Ovary (tissue), 9 donors: ENCODE measurements around the gene VPS13A. TPM values are rescaled to one million over a fixed set of nuclear protein-coding genes. Genes with fewer than 3 reads are reported as not detected.
A peak's percentile ranks its signal among the peaks of the same experiment; 100 is the strongest.

ENCODE experiments used
- DNase-seq, 5 donors: peaks; one replicate each; pipeline ENCODE4 v3.0.0-alpha.2; 2019 to 2020
- H3K27ac ChIP-seq, 2 donors: fragments of 200-600 bp; one replicate each; pipeline versions ENCODE4 v1.5.1 to v1.8.0; 2019 to 2022
- H3K27me3 ChIP-seq: fragments of 200-600 bp; one replicate; pipeline ENCODE4 v1.8.0; 2022
- H3K36me3 ChIP-seq: fragments of 200-600 bp; sonication (generic); one replicate; pipeline ENCODE4 v1.5.1; 2019
- H3K4me1 ChIP-seq: one replicate; pipeline ENCODE4 v1.8.1; 2013; ENCODE audit warnings: mild to moderate bottlenecking, moderate library complexity; ENCODE audit not compliant: insufficient read depth
- H3K4me3 ChIP-seq: fragments of 200-600 bp; sonication (generic); one replicate; pipeline ENCODE4 v1.5.1; 2017
- H3K9me3 ChIP-seq, 2 donors: fragments of 200-600 bp in 1 of 2; sonication (generic) in 1 of 2; one replicate each; pipeline versions ENCODE4 v1.5.1 to v1.8.1; 2013 to 2019; ENCODE audit warnings: mild to moderate bottlenecking in 1 of 2, moderate library complexity in 1 of 2
- EP300 ChIP-seq: sonication (generic); formaldehyde crosslinking; IDR thresholded peaks from one replicate; pipeline ENCODE4 v1.6.1; 2017; ENCODE audit warnings: antibody characterized with exemption
- POLR2A ChIP-seq: fragments of 450-650 bp; IDR thresholded peaks from one replicate; pipeline ENCODE4 v1.6.1; 2017; ENCODE audit warnings: antibody characterized with exemption, mild to moderate bottlenecking, moderate library complexity
- WGBS, 3 donors: extraction: QIAGEN DNeasy Blood & Tissue Kit in 1 of 3; methylation state at CpG; one replicate each; pipeline versions ENCODE4 v1.1.5 to v1.1.7; 2013 to 2017; 5-methylcytosine and 5-hydroxymethylcytosine counted together
- intact Hi-C, 4 donors: fragments of 100-400 bp; cut with DNase I; formaldehyde crosslinking; loops; one replicate each; pipeline versions ENCODE4 v1.11.0 to v1.15.1; 2022 to 2023
- polyA plus RNA-seq, 2 donors: library from polyadenylated mRNA; stranded (reverse); fragments of 200-250 nt in 1 of 2; fragments of 350-450 nt in 1 of 2; fragmentation: Illumina TruSeq in 1 of 2; extraction: RNeasy Lipid Tissue Mini Kit (QIAGEN cat#74804) in 1 of 2; gene quantifications; one replicate each; pipeline ENCODE4 v1.2.3, GENCODE V29; 2013 to 2014
- total RNA-seq, 7 donors: library from RNA; depleted of rRNA in 2 of 7; stranded (reverse); fragments of >200 nt in 2 of 7; fragmentation: NEBNext Ultra II Directional in 3 of 7; extraction: Animal tissue kit (Norgen Biotek cat#: 25700) in 3 of 7; gene quantifications; one replicate each; pipeline versions ENCODE4 v1.1.0 to v1.2.4, GENCODE V29; 2016 to 2023
- TF ChIP-seq, protein P1 (sequence below), 3 donors: fragments of 450-650 bp in 2 of 3; fragments of 200-600 bp in 1 of 3; IDR thresholded peaks; one replicate each; pipeline versions ENCODE4 v1.5.1 to v1.8.0; 2016 to 2022; ENCODE audit warnings: antibody characterized with exemption in 3 of 3, mild to moderate bottlenecking in 1 of 3
- donor health status: DM: no; HTN: no; CAD: no; lungs with moderate emphysema.
- donor health status: DM: no; HTN: no; CAD: no.
- donor health status: Bipolar disorder and iron deficiency.
- donor health status: DM: yes; HTN: yes; CAD: no.
- donor health status: DM: no; HTN: no; CAD: no.
- donor health status: DM: yes; HTN: yes; CAD: no.

VPS13A gene
- total and polyA plus RNA-seq, 9 donors: 3.5 to 46.6 (median 13.5) TPM

DNA sequence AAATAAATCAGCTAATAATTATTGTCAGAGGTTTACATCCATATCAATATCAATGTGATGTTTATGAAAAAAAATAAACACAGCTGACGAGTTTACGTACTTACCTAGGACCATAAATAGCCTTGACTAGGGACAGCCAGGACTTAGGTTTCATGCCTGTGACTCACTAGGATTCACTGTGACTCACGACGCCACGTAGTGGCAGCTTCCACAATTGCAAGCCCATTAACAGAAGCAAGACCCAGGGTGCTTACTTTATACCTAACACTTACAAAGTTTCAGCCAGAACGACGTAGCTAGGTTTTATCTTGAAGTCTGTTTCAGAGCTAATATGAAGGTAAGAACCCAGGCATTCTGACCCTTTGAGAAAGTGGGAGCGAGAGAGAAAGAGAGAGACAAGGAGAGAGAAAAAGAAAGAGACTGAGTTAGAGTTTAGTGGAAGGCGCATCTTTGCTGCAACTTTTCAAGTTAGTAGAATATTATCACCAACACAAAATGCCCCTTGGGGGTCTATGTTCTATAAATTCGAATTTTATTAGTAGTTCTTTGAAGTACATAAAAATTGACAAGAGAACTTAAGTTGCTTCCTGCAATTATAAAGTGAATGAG lies 279.6 kb downstream of the VPS13A start:
- 18 to 19% (median 18%) methylated on average over 10 of the region's 10 CpGs for WGBS, 3 donors
- intact Hi-C loops: loop anchor here in 2 of 4 donors (5.0 to 10.0 kb wide), 2 partner anchors 190 to 298 kb away; partner anchors contain the start of gene GNA14 (in 1 of the 2)
- Histone ChIP-seq H3K27me3 (no peaks in the 10 kb centered on the region), H3K4me1 (peaks cover 5% of the 10 kb centered on the region), H3K36me3 (no peaks in the 10 kb centered on the region), H3K4me3 (no peak overlapping the region), H3K9me3 (no peaks in the 10 kb centered on the region), H3K27ac (no peak overlapping the region)
- DNase-seq: peak; percentile 72 to 91 (median 85)
- TF ChIP-seq EP300: no peak
- TF ChIP-seq, protein P1, sequence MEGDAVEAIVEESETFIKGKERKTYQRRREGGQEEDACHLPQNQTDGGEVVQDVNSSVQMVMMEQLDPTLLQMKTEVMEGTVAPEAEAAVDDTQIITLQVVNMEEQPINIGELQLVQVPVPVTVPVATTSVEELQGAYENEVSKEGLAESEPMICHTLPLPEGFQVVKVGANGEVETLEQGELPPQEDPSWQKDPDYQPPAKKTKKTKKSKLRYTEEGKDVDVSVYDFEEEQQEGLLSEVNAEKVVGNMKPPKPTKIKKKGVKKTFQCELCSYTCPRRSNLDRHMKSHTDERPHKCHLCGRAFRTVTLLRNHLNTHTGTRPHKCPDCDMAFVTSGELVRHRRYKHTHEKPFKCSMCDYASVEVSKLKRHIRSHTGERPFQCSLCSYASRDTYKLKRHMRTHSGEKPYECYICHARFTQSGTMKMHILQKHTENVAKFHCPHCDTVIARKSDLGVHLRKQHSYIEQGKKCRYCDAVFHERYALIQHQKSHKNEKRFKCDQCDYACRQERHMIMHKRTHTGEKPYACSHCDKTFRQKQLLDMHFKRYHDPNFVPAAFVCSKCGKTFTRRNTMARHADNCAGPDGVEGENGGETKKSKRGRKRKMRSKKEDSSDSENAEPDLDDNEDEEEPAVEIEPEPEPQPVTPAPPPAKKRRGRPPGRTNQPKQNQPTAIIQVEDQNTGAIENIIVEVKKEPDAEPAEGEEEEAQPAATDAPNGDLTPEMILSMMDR (IDR thresholded peaks at IDR 0.05): peak; percentile 75 to 91 (median 79)

DNA sequence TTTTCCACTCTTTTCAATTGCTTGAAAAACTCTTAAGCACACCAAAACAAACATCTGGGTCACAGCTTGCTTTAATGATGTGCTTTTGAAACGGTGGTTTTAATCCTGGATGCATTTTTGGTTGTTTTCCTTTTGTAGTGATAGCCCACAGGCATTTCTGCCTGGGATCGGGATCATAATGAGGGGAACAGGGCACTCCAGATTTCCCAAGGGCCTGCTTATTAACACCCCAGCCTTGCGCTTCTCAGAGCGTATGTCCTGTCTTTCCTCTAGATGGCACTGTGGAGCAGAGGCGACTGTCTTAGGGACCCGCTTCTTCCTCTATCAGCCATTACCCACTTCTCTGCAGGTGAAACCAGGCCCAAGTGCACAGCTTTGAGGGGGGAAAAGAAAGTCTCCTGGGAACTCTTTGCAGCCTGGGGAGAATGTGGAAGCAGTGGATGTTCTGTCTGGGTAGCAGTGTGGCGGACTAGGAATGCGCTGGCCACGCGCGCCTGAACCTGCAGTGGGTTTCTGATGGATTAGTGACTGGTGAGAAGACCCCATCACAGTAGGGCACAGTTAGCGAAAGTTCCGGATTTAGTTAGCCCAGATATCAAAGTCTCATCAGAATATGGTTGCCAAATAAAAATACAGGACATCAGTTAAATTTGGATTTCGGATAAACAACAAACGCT lies 280.7 kb downstream of the VPS13A start:
- H3K36me3 ChIP-seq: no peaks in the 10 kb centered on the region
- WGBS, 3 donors: 46 to 58% (median 55%) methylated on average over 15 of the region's 15 CpGs
- TF ChIP-seq, protein P1 (IDR thresholded peaks at IDR 0.05): peak; percentile 67 to 76 (median 74)
- TF ChIP-seq POLR2A: no peak
- intact Hi-C loops: loop anchor here in 2 of 4 donors (5.0 to 10.0 kb wide), 2 partner anchors 189 to 297 kb away; partner anchors contain the start of gene GNA14 (in 1 of the 2)
- H3K4me3 ChIP-seq: no peak overlapping the region
- H3K27ac ChIP-seq: peak overlapping the region in 1 of 2 donors; percentile 30
- H3K4me1 ChIP-seq: peaks cover 5% of the 10 kb centered on the region
- H3K9me3 ChIP-seq: no peaks in the 10 kb centered on the region
- DNase-seq: peak; percentile 55 to 71 (median 64)
- H3K27me3 ChIP-seq: no peaks in the 10 kb centered on the region

DNA sequence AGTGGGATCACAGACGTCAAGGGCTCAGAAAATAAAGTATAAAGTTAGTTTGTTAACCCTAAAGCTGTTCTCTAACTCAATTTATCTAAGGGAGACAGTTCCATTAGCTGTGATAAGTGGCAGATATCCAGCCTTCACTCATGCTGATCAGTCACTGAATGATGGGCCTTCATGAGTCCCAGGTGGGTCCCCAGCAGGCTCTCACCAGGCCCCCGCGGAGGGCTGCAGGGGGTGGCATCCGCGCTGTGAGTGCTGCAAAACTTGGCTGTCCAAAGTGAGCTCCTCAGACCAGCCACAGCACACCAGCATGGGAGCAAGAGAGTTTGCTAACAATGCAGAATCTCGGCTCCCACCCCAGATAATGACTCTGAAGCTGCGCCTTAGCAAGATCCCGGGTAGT lies 283.6 kb downstream of the VPS13A start:
- 85 to 88% (median 87%) methylated on average over 8 of the region's 8 CpGs for WGBS, 3 donors
- TF ChIP-seq EP300 (no peak), POLR2A (no peak)
- TF ChIP-seq, protein P1 (IDR thresholded peaks at IDR 0.05): no peak

DNA sequence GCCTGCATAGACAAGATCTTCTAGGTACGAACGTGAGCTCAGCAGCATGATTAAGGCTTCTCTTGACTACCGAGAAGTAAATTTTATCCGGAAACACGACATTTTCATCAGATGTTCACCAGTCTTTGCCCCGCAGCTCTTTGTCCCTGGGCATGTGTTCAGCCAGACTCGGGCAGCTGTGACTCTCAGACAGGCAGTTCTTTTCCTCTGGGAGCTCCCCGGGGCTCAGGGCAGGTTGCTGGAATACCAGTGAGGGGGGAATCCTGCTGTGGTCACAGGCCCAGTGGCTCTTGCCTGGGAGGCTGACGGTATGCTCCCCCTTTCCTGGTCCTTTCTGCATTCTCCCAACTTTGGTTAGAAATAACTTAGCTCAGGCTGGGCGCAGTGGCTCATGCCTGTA lies 284.7 kb downstream of the VPS13A start:
- Histone ChIP-seq H3K36me3 (no peaks in the 10 kb centered on the region), H3K4me3 (no peak overlapping the region), H3K9me3 (no peaks in the 10 kb centered on the region), H3K27me3 (no peaks in the 10 kb centered on the region), H3K27ac (no peak overlapping the region), H3K4me1 (peaks cover 5% of the 10 kb centered on the region)
- intact Hi-C loops: loop anchor here in 1 of 4 donors (10.0 kb wide), 1 partner anchor 183 kb away; the partner anchor contains the start of gene GNA14
- DNase-seq: no peak
- 88 to 91% (median 88%) methylated on average over 10 of the region's 10 CpGs for WGBS, 3 donors
- no peak for TF ChIP-seq POLR2A
- no peak for TF ChIP-seq EP300
- TF ChIP-seq, protein P1 (IDR thresholded peaks at IDR 0.05): no peak

More for the DNA sequence above, 283.6 kb downstream of the VPS13A start:
- Histone ChIP-seq H3K4me3 (no peak overlapping the region), H3K9me3 (no peaks in the 10 kb centered on the region), H3K36me3 (no peaks in the 10 kb centered on the region), H3K4me1 (peaks cover 5% of the 10 kb centered on the region), H3K27ac (no peak overlapping the region), H3K27me3 (no peaks in the 10 kb centered on the region)
- intact Hi-C loops: loop anchor here in 1 of 4 donors (10.0 kb wide), 1 partner anchor 184 kb away; the partner anchor contains the start of gene GNA14
- no peak for DNase-seq
